Adipocyte (in vitro differentiated cells): Measurements from ENCODE around the gene PSMA6.
A peak's percentile ranks its signal among the peaks of the same experiment; 100 is the strongest.
"Not testable (repeated sequence)": the region's sequence is repeated elsewhere in the genome, so short reads cannot be mapped to it uniquely, and the experiment has no call there.

Experiments
- DNase-seq: peaks from one replicate; pipeline ENCODE4 v3.0.0-alpha.2; 2015; ENCODE audit warnings: low read depth
- H3K27me3 ChIP-seq: replicated peaks from 2 replicates; pipeline ENCODE4 v1.7.0; 2013; ENCODE audit warnings: mild to moderate bottlenecking, low read length, moderate library complexity; ENCODE audit not compliant: control insufficient read depth, insufficient read depth
- H3K36me3 ChIP-seq: 2 replicates; pipeline ENCODE4 v1.7.0; 2013; ENCODE audit warnings: low read length, mild to moderate bottlenecking, moderate library complexity; ENCODE audit not compliant: control insufficient read depth, insufficient read depth, severe bottlenecking
- H3K4me1 ChIP-seq: 2 replicates; pipeline ENCODE4 v1.7.0; 2013; ENCODE audit warnings: mild to moderate bottlenecking, low read length, moderate library complexity; ENCODE audit not compliant: control insufficient read depth, insufficient read depth
- H3K4me3 ChIP-seq: 2 replicates; pipeline ENCODE4 v1.7.0; 2013; ENCODE audit warnings: mild to moderate bottlenecking, low read length, moderate library complexity
- H3K9ac ChIP-seq: 2 replicates; pipeline ENCODE4 v1.7.0; 2013; ENCODE audit warnings: mild to moderate bottlenecking, low read length, moderate library complexity
- H3K9me3 ChIP-seq: 2 replicates; pipeline ENCODE4 v1.7.0; 2013; ENCODE audit warnings: mild to moderate bottlenecking, low read length, moderate library complexity; ENCODE audit not compliant: control insufficient read depth

The PSMA6 gene

DNA sequence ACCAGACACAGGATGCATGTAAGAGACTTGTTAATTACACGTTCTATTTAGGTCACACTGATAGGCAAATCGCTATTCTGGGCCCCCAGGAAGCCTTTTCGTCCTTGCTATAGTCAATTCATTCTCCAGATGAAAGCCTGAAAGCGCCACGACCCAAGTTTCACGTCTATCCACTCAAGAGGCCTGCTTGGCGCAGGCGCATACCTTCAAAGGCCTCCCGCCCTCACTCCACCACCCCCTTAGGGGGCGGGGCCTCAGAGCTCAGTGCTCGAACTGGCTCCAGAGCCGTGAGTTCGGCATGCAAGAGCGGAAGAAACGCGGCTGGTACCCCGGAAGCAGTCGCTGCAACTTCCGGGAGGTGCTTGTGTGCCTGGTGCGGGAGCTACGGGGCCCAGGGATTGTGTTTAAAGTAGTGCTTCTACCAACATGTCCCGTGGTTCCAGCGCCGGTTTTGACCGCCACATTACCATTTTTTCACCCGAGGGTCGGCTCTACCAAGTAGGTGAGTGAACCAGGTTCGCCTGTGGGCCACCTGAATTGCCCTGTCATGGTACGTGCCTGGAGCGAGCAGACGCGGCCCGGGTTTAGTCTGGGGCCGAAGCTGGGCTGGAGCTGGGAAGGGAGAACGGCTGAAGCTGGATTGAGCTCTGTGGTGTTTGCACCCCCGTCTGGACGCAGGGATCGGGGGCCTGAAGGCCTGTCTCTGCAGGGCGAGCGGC lies at the start of gene PSMA6:
Gene PSMA6 (plus strand): TSS at position 332 of the 719 bp plus-strand sequence. CDS start 95 bp downstream, at position 427.
- H3K9ac ChIP-seq, result peak within 1 kb of the TSS; percentile 99
- peaks cover 45% of the 10 kb centered on the region for H3K4me1 ChIP-seq
- H3K9me3 ChIP-seq, result no peaks in the 10 kb centered on the region
- H3K36me3 ChIP-seq, result peaks cover 6% of the 10 kb centered on the region
- no peaks in the 10 kb centered on the region for H3K27me3 ChIP-seq
- peak within 1 kb of the TSS; percentile 99 for H3K4me3 ChIP-seq
- peak; percentile 100 for DNase-seq

GRCh38 chr14:35242599-35243311 lies 49.4 kb upstream of the PSMA6 start:
- no peak for DNase-seq
- H3K4me3 ChIP-seq, result no peak overlapping the region
- H3K36me3 ChIP-seq, result no peaks in the 10 kb centered on the region
- H3K4me1 ChIP-seq, result no peaks in the 10 kb centered on the region
- H3K27me3 ChIP-seq, result no peaks in the 10 kb centered on the region
- no peak overlapping the region for H3K9ac ChIP-seq
- H3K9me3 ChIP-seq, result no peaks in the 10 kb centered on the region

- Histone ChIP-seq H3K27me3 (no peaks in the 10 kb centered on the region), H3K36me3 (no peaks in the 10 kb centered on the region), H3K9ac (no peak overlapping the region), H3K4me1 (peaks cover 6% of the 10 kb centered on the region), H3K9me3 (no peaks in the 10 kb centered on the region), H3K4me3 (no peak overlapping the region)
- no peak for DNase-seq
These were observed 48.2 kb upstream of the PSMA6 start for GRCh38 chr14:35243956-35244355.

DNA sequence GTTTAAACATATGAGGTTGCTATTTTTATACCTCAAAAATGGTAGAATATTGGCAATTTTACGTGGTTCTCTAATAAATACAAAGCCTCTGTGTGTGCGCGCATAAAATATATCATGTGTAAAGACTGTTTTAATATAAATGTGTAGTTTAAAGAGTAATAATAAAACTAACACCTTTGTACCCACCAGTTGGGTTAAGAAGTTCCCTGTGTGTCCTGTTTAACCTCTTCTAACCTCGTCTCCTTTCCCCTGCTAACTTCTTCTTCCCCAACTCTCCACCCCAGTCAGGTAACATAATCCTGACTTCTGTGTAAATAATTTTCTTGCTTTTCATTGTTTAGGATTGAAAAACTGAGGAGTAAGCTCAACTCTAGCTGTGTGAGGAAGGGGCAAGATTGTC lies 47.6 kb upstream of the PSMA6 start:
- no peak for DNase-seq
- Histone ChIP-seq H3K4me1 (peaks cover 6% of the 10 kb centered on the region), H3K9me3 (no peaks in the 10 kb centered on the region), H3K9ac (no peak overlapping the region), H3K36me3 (no peaks in the 10 kb centered on the region), H3K4me3 (no peak overlapping the region), H3K27me3 (no peaks in the 10 kb centered on the region)

DNA sequence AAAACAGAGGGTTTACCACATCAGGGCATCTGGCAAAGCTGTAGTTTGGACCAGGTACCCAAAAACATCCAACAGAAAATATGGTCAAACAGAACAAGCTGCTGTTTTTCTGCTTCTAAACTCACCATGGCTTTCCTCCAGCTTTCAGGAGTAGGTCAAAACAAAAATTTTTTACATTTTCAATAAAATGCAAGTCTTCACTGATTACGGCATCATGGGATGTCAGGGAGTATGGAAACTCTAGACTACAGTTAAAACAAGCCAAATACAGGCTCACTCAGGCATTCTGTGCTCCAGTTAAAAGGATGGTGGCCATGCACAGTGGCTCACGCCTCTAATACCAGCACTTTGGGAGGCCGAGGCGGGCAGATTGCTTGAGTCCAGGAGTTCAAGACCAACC lies 47.1 kb upstream of the PSMA6 start:
- Histone ChIP-seq H3K36me3 (no peaks in the 10 kb centered on the region), H3K27me3 (no peaks in the 10 kb centered on the region), H3K9me3 (no peaks in the 10 kb centered on the region), H3K4me1 (peaks cover 6% of the 10 kb centered on the region), H3K9ac (no peak overlapping the region), H3K4me3 (no peak overlapping the region)
- no peak for DNase-seq

DNA sequence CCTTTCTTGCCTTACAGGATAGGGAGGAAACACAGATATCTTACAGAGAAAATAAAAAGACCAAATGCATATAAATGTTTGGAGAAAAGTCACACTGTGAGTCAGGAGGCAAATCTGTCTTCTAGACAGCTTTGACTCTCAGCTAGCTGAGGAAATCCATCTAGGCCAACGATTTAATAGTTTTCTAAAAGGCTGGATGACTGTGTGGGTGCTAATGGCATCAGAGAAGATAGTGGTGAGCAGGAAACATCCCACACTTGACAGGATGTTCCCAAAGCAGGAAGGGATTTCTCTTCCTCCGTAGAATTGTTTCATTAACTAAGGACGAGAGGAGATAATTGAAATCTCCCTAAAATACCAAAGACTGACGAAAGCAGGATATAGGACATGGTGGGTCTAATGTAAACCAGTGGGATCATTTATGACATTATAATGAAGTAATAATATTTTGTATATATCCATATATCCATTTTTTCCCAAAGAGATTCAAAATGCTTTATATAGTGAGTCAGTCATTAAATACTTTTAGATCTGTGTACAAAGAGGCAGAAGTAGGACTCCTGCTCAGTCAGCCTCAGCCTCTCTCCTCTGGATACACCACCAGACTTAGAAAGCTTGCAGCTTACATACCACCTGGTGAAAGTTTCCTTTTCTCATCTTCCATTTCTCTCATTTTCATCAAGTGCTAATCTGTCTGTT lies 44.3 kb upstream of the PSMA6 start:
- Histone ChIP-seq H3K9me3 (no peaks in the 10 kb centered on the region), H3K4me1 (peaks cover 6% of the 10 kb centered on the region), H3K4me3 (peak overlapping the region; percentile 15), H3K9ac (no peak overlapping the region), H3K36me3 (no peaks in the 10 kb centered on the region), H3K27me3 (no peaks in the 10 kb centered on the region)
- no peak for DNase-seq

DNA sequence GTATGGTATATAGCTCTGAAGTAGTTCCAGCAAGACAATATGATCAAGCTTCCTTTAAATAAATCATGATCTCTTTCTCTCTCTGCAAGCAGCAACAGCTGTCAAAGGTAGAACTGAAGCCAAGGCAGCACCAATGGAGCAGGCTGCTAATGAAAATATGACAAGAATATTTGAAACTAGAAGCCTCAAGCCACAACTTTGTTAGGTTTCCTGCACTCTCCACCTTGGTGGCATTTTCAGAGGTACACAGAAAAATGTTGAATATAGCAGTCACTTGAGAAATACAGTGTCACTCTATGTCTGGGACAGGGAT lies 43.8 kb upstream of the PSMA6 start:
- no peak overlapping the region for H3K4me3 ChIP-seq
- H3K9me3 ChIP-seq, result no peaks in the 10 kb centered on the region
- no peak overlapping the region for H3K9ac ChIP-seq
- no peaks in the 10 kb centered on the region for H3K36me3 ChIP-seq
- no peaks in the 10 kb centered on the region for H3K27me3 ChIP-seq
- peaks cover 6% of the 10 kb centered on the region for H3K4me1 ChIP-seq
- DNase-seq, result no peak

GRCh38 chr14:35250319-35250718 lies 41.9 kb upstream of the PSMA6 start:
- H3K4me3 ChIP-seq, result no peak overlapping the region
- no peaks in the 10 kb centered on the region for H3K27me3 ChIP-seq
- no peak for DNase-seq
- H3K4me1 ChIP-seq, result peaks cover 6% of the 10 kb centered on the region
- no peaks in the 10 kb centered on the region for H3K36me3 ChIP-seq
- H3K9ac ChIP-seq, result no peak overlapping the region
- no peaks in the 10 kb centered on the region for H3K9me3 ChIP-seq

DNA sequence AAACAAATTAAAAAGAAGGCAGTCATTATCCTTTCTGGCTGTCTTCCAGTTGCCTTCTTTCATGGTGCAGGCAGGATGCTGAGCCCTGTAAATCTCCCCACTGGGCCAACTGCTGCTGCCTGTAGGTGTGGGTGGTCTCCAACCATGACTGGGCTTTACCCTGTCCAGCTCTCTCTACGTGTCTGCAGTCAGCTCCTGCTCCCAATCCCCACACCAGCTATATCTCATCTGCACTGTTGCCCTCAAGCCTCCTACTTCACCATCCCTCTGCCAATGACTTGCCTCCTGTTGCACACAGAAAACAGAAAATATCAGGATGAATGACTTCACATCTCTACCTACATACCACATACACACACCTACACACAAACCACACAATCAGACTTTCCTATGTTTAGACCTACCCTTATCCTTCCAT lies 39.7 kb upstream of the PSMA6 start:
- H3K36me3 ChIP-seq, result no peaks in the 10 kb centered on the region
- H3K27me3 ChIP-seq, result no peaks in the 10 kb centered on the region
- no peak overlapping the region for H3K9ac ChIP-seq
- peaks cover 8% of the 10 kb centered on the region for H3K4me1 ChIP-seq
- H3K9me3 ChIP-seq, result no peaks in the 10 kb centered on the region
- no peak for DNase-seq
- H3K4me3 ChIP-seq, result no peak overlapping the region

DNA sequence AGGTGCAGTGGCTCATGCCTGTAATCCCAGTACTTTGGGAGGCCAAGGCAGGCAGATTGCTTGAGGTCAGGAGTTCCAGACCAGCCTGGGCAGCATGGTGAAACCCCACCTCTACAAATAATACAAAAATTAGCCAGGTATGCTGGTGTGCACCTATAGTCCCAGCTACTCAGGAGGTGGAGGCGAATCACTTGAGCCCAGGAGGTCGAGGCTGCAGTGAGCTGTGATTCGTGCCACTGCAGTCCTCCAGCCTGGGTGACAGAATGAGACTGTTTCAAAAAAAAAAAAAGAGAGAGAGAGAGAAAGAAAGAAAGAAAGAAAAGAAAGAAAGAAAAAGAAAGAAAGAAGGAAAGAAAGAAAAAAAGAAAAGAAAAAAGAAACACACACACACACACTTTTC lies 39.1 kb upstream of the PSMA6 start:
- not testable (repeated sequence) for DNase-seq, H3K27me3 ChIP-seq, H3K4me3 ChIP-seq, H3K9me3 ChIP-seq, H3K9ac ChIP-seq, H3K36me3 ChIP-seq
- H3K4me1 ChIP-seq, result peaks cover 13% of the 10 kb centered on the region

GRCh38 chr14:35254034-35254622 lies 38.1 kb upstream of the PSMA6 start:
- not testable (repeated sequence) for DNase-seq

More at GRCh38 chr14:35254034-35254622, 38.1 kb upstream of the PSMA6 start:
- not testable (repeated sequence) for H3K36me3 ChIP-seq, H3K9ac ChIP-seq, H3K9me3 ChIP-seq, H3K4me3 ChIP-seq, H3K27me3 ChIP-seq
- H3K4me1 ChIP-seq, result peaks cover 12% of the 10 kb centered on the region
